ENCODE data around the gene ARTN. TPM values are rescaled to one million over a fixed set of nuclear protein-coding genes. Genes with fewer than 3 reads are reported as not detected.

The ARTN gene
- total RNA-seq, 1 experiment from 2014 or later: not detected

DNA sequence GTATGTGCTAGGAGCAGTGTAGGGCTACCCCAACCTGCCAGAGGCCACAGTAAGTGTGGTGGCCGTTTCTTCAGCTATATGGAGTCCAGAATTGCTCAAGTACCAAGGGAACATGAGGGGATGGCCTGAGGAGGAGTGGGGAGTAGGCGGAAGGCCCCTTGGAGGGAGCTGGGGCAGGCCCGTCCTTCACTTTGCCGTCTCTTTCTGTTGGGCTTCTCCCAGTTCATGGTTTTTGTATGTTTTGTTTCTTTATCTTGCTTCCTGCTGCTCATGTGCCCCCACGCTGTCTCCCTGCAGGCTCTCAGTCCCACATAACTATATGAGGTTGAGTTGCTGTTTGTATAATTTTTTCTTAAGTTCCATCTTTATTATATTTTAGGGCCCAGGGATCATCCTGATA is 30.3 kb downstream of the ARTN start:
- ChIA-PET CTCF (no interaction called here), POLR2A (no interaction called here)
- Histone ChIP-seq H3K27me3 (replicated peaks; ENCODE audit: control insufficient read depth, insufficient read depth, low read length) (no peaks in the 10 kb centered on the region), H3K4me1 (no peaks in the 10 kb centered on the region), H3K36me3 (ENCODE audit: control insufficient read depth, insufficient read depth, low read length) (no peaks in the 10 kb centered on the region), H3K4me3 (ENCODE audit: low read depth, low read length) (no peak overlapping the region), H3K9me3 (no peaks in the 10 kb centered on the region)
- TF ChIP-seq, protein P1, sequence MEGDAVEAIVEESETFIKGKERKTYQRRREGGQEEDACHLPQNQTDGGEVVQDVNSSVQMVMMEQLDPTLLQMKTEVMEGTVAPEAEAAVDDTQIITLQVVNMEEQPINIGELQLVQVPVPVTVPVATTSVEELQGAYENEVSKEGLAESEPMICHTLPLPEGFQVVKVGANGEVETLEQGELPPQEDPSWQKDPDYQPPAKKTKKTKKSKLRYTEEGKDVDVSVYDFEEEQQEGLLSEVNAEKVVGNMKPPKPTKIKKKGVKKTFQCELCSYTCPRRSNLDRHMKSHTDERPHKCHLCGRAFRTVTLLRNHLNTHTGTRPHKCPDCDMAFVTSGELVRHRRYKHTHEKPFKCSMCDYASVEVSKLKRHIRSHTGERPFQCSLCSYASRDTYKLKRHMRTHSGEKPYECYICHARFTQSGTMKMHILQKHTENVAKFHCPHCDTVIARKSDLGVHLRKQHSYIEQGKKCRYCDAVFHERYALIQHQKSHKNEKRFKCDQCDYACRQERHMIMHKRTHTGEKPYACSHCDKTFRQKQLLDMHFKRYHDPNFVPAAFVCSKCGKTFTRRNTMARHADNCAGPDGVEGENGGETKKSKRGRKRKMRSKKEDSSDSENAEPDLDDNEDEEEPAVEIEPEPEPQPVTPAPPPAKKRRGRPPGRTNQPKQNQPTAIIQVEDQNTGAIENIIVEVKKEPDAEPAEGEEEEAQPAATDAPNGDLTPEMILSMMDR (IDR thresholded peaks at IDR 0.05; ENCODE audit: insufficient read depth in 1 of 2, low read depth in 1 of 2, low read length in 1 of 2, severe bottlenecking in 1 of 2, unreplicated experiment in 1 of 2): no peak
- BruUV-seq (replicated peaks): no TSS peak
- intact Hi-C loops (cut with micrococcal nuclease; ENCODE audit: unreplicated experiment): no loop called here
- Mint-ChIP-seq H3K36me3 (ENCODE audit: insufficient read depth, unreplicated experiment) (no peaks in the 10 kb centered on the region), H3K4me3 (ENCODE audit: unreplicated experiment) (no peak overlapping the region), H3K9me3 (ENCODE audit: unreplicated experiment) (no peaks in the 10 kb centered on the region), H3K27ac (ENCODE audit: unreplicated experiment) (no peak overlapping the region), H3K27me3 (ENCODE audit: insufficient read depth, unreplicated experiment) (no peaks in the 10 kb centered on the region), H3K4me1 (ENCODE audit: low read depth, unreplicated experiment) (no peaks in the 10 kb centered on the region)
- no peak for DNase-seq

DNA sequence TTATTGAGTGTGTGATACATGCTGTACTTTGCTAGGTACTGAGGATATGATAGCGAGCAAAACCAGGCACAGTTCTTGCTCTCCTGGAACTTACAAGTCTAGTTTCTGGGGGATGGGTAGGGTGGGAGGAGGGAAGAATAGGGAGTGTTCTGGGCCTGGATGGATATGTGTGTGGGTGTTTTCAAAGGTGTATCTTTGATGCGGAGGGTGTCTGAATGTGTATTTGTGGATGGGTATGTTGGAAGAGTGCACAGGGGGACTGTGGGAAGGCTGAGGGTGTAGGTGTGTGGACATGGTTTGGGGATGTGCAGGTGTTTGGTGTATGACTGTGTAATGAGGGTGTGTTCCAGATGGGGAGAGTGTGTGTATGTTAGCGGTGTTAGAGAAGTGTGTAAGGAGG is 31.7 kb downstream of the ARTN start:
- intact Hi-C loops (cut with micrococcal nuclease; ENCODE audit: unreplicated experiment): no loop called here
- H3K27ac Mint-ChIP-seq (ENCODE audit: unreplicated experiment): no peak overlapping the region
- no peaks in the 10 kb centered on the region for H3K27me3 ChIP-seq (replicated peaks; ENCODE audit: control insufficient read depth, insufficient read depth, low read length)
- no peaks in the 10 kb centered on the region for H3K9me3 Mint-ChIP-seq (ENCODE audit: unreplicated experiment)
- no peaks in the 10 kb centered on the region for H3K36me3 ChIP-seq (ENCODE audit: control insufficient read depth, insufficient read depth, low read length)
- TF ChIP-seq, protein P1 (IDR thresholded peaks at IDR 0.05; ENCODE audit: insufficient read depth in 1 of 2, low read depth in 1 of 2, low read length in 1 of 2, severe bottlenecking in 1 of 2, unreplicated experiment in 1 of 2): no peak
- CTCF ChIA-PET: no interaction called here
- H3K4me3 Mint-ChIP-seq (ENCODE audit: unreplicated experiment): no peak overlapping the region
- POLR2A ChIA-PET: no interaction called here
- no peaks in the 10 kb centered on the region for H3K27me3 Mint-ChIP-seq (ENCODE audit: insufficient read depth, unreplicated experiment)
- H3K4me1 ChIP-seq: no peaks in the 10 kb centered on the region
- no peaks in the 10 kb centered on the region for H3K9me3 ChIP-seq
- no peaks in the 10 kb centered on the region for H3K36me3 Mint-ChIP-seq (ENCODE audit: insufficient read depth, unreplicated experiment)
- no peak overlapping the region for H3K4me3 ChIP-seq (ENCODE audit: low read depth, low read length)
- no peak for DNase-seq
- no TSS peak for BruUV-seq (replicated peaks)
- no peaks in the 10 kb centered on the region for H3K4me1 Mint-ChIP-seq (ENCODE audit: low read depth, unreplicated experiment)

DNA sequence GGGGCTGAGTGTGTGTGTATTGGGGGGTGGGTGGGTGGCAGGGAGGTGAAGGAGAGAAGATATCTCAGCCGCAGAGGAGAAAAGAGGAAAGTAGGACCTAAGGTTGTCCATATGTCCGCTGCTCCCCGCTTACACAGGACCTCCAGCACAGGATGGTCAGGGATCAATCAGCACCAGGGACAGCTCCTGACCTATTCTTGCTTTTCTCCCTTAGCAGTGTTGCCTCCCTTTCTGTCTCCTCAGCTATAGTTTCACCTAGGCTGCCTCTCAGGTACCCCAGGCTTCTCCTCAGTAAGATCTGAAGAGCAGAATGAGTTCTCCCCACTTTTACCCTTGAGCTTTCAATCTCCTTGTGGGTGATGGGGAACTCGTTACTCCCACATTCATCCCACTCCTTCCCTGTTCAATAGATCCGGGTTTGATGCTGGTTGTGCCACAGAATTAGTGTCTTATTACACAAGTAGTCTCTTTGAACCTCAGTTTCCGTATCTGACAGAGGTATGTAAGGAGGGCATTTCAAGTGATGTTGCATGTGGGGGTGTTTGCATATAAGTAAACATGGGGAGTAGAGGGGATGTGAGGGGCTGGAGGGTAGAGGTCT is 34.8 kb downstream of the ARTN start:
- Histone ChIP-seq H3K4me3 (ENCODE audit: low read depth, low read length) (no peak overlapping the region), H3K27me3 (replicated peaks; ENCODE audit: control insufficient read depth, insufficient read depth, low read length) (no peaks in the 10 kb centered on the region), H3K4me1 (no peaks in the 10 kb centered on the region), H3K36me3 (ENCODE audit: control insufficient read depth, insufficient read depth, low read length) (peaks cover 1% of the 10 kb centered on the region; the same call in 1 of the 2 replicates), H3K9me3 (no peaks in the 10 kb centered on the region)
- no TSS peak for BruUV-seq (replicated peaks)
- Mint-ChIP-seq H3K4me3 (ENCODE audit: unreplicated experiment) (no peak overlapping the region), H3K9me3 (ENCODE audit: unreplicated experiment) (no peaks in the 10 kb centered on the region), H3K4me1 (ENCODE audit: low read depth, unreplicated experiment) (no peaks in the 10 kb centered on the region), H3K27me3 (ENCODE audit: insufficient read depth, unreplicated experiment) (no peaks in the 10 kb centered on the region), H3K27ac (ENCODE audit: unreplicated experiment) (no peak overlapping the region), H3K36me3 (ENCODE audit: insufficient read depth, unreplicated experiment) (no peaks in the 10 kb centered on the region)
- CTCF ChIA-PET: no interaction called here
- TF ChIP-seq, protein P1 (IDR thresholded peaks at IDR 0.05; ENCODE audit: insufficient read depth in 1 of 2, low read depth in 1 of 2, low read length in 1 of 2, severe bottlenecking in 1 of 2, unreplicated experiment in 1 of 2): no peak
- POLR2A ChIA-PET: no interaction called here
- intact Hi-C loops (cut with micrococcal nuclease; ENCODE audit: unreplicated experiment): no loop called here
- peak in 1 of 2 experiments; percentile 57 for DNase-seq
